GM18520 (cell line): ENCODE results near the gene CDH5.
"Not testable (repeated sequence)": the region's sequence is repeated elsewhere in the genome, so short reads cannot be mapped to it uniquely, and the experiment has no call there.

Source experiments
- ATAC-seq: cut with Tn5 transposase; IDR thresholded peaks from one replicate; pipeline ENCODE4 v1.9.1; 2021; ENCODE audit not compliant: unreplicated experiment

The CDH5 gene, protein sequence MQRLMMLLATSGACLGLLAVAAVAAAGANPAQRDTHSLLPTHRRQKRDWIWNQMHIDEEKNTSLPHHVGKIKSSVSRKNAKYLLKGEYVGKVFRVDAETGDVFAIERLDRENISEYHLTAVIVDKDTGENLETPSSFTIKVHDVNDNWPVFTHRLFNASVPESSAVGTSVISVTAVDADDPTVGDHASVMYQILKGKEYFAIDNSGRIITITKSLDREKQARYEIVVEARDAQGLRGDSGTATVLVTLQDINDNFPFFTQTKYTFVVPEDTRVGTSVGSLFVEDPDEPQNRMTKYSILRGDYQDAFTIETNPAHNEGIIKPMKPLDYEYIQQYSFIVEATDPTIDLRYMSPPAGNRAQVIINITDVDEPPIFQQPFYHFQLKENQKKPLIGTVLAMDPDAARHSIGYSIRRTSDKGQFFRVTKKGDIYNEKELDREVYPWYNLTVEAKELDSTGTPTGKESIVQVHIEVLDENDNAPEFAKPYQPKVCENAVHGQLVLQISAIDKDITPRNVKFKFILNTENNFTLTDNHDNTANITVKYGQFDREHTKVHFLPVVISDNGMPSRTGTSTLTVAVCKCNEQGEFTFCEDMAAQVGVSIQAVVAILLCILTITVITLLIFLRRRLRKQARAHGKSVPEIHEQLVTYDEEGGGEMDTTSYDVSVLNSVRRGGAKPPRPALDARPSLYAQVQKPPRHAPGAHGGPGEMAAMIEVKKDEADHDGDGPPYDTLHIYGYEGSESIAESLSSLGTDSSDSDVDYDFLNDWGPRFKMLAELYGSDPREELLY

GRCh38 chr16:66366433-66367299 lies at the start of gene CDH5:
Gene CDH5 (plus strand): TSS chr16:66366691. CDS start chr16:66379338, 12,647 bp downstream.
- no peak for ATAC-seq

GRCh38 chr16:66318505-66318904 lies 48.0 kb upstream of the CDH5 start:
- ATAC-seq = no peak

DNA sequence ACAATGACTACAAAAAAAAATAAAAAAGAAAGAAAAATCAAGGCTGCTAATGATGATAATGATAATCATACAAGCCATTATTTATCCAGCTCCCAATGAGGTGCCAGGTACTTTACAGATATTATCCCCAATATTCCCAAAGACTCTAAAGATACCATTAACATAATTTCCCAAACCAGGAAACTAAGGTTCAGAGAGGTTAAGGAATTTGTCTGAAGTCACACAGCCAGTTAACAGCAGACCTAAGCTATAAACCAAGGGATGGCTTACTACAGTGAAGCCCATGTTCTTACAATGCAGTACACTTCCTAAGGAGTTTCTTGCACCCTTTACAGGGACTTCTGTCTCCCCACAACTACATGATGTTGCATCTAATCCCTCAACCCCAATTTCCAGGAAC lies 45.7 kb upstream of the CDH5 start:
- ATAC-seq = no peak

DNA sequence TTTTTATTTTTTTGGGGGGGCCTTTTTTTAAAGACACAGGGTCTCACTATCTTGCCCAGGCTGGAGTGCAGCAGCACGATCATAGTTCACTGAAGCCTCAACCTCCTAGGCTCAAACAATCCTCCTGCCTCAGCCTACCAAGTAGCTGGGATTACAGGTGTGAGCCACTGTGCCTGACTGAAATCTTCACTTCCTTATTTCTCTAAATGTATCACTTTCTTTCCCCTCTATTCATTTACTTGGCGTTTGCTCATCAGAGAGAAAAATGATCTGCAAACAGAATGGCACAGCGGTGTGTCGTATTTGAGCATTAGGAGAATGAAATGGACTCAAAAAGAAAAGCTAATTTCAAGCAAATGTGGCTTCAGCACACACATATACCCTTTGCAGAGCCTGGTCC lies 44.3 kb upstream of the CDH5 start:
- no peak for ATAC-seq

DNA sequence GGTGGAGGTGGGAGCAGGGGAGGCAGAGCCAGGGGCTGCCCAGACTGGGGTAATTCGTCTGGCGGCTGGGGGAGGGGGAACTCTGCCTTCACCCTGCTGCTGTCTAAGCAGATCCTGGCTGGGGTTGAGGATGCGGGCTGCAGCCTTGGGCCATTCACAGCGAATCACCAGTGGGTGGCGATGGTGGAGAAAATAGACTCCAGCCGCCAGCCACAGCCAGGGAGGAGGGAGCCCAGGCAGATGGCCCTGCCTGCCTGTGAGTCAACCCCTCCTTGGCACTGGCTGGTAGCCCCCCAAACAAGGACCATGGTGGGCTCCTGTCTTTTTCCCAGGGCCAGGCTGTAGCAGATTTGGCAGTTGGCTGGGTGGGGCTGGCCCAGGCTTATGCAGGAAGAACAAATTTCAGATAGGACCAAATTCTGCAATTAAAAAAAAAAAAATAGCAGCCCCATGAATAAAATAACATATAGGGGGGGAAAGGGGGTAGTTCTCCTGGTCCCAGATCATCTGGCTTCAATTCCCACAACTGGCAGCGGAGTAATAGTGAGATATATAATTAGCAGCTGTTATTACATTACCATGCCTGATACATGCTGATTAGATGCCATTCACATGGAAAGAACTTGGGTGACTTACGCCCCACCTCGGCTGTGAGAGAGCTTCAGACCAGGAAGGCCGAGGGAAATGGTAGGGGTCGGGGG lies 41.5 kb upstream of the CDH5 start:
- no peak for ATAC-seq

DNA sequence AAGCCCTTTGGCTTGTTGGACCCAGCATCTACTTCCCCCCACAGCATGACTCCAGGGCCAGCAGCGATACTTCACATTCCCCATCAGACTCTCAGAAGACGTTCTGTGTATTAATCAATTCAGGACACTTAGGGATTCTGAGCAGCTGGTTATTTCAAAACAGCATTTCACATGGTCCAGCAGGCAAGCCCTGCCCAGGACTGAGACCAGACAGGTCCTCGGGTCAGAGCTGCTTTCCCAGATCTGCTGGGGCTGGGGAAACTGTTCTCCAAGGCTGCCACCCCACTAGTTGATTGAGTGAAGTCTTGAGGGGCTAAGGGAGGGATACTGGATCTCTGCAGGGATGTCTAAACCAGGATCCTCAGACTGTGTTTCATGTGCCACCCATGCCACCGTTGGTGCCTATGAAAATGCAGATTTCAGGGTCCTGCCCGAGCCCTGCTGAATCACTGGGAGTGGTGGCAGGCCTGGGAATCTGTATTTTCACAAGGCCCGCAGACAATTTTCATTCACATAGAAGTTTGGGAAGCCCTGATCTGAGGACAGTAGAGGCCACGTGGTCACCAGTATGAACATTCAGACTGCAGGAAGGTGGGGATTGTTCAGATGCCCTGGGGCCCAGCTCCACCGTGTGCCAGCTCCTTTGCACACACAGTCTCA lies 40.6 kb upstream of the CDH5 start:
- no peak for ATAC-seq

GRCh38 chr16:66326991-66327513 lies 39.4 kb upstream of the CDH5 start:
- ATAC-seq = no peak

DNA sequence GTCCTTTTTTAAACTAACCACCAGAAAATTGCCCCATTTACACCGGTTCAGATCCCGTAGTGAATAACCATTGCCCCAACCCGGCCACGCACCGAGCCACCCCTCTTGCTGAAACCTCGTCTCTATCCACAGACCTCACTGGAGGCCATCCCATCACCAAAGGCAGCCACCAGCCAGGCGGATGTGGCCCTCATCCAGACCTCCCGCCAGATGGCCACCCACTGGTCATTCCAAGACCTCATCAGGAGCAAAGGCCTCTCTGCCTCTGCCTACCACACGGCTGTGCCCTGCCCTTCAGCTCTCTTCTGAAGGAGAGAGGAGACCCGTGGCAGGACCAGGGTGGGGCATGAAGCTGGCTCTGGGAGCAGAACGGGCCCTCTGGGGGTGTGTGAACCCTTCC lies 38.2 kb upstream of the CDH5 start:
- ATAC-seq = no peak

DNA sequence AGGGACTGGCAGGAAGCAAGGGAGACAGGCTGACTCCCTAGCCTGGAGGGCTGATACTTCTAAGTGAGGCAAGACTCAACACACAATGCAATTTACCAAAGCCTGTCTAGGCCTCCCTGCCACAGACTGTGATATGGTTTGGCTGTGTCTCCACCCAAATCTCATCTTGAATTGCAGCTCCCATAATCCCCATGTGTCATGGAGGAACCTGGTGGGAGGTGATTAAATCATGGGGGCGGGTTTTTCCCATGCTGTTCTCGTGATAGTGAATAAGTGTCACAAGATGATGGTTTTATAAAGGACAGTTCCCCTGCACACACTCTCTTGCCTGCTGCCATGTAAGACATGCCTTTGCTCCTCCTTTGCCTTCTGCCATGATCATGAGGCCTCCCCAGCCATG lies 35.0 kb upstream of the CDH5 start:
- not testable (repeated sequence) for ATAC-seq

GRCh38 chr16:66332634-66333610 lies 33.6 kb upstream of the CDH5 start:
- ATAC-seq = no peak

GRCh38 chr16:66334853-66335574 lies 31.5 kb upstream of the CDH5 start:
- ATAC-seq = no peak

DNA sequence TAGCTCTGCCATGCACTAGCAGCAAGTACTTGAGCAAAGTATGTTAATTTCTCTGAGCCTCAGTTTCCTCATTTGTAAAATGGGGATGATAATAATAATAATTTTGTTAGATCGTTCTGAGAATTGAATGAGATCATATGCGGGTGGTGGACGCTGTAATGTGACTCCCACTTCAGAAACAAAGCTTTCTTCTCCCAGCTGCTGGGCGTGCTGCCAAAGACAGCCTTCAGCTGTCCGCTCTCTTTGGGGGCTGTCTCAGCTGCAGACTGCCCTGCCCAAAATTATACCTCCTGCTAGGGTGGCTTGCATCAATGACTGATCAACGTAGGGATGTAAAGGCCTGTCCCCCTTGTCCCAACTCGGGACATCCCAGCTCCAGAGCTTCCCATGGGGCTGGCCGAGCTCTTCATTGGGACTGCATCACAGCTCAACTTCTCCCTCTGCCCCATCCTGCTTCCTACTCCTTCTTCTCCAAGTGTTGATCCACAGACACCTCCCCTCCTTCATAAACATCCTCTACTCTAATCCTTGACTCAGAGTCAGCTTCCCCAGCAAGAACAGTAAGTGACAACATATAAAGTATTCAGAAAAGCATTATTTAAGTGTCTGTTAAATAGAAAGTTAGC lies 30.7 kb upstream of the CDH5 start:
- ATAC-seq = no peak

- ATAC-seq = no peak
Measured at GRCh38 chr16:66337463-66338188, 28.9 kb upstream of the CDH5 start.

- no peak for ATAC-seq
Measured at GRCh38 chr16:66342294-66342900, 24.1 kb upstream of the CDH5 start.

- ATAC-seq = no peak
Measured at GRCh38 chr16:66344533-66345145, 21.9 kb upstream of the CDH5 start.

DNA sequence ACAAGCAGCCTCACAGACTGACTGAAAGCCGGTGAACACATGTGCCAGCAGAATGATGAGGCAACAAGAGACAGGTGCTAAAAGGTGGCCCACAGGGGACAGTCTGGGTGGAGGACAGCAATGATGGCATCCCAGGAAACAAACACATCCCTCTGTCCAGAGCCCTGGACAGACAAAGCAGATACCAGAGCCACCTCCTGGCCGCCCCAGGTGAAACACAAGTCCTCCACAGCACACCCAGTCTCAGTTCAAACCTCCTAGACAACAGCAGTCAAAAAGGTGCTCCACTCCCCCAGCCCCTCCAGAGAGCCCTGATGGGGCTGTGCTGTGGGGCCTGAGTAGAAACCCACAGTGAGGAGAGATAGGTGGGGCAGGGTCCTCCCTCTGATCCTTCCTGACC lies 20.3 kb upstream of the CDH5 start:
- ATAC-seq = no peak
